Coronary artery (tissue), 2 donors: ENCODE results near the gene PPP6R3.

Source experiments
- DNase-seq: peaks from one replicate; pipeline ENCODE4 v3.0.0-alpha.2; 2017; ENCODE audit warnings: low spot score
- H3K27ac ChIP-seq, 2 donors: fragments of 200-600 bp; sonication (generic); one replicate each; pipeline ENCODE4 v1.5.1; 2016 to 2019
- H3K4me3 ChIP-seq: fragments of 200-600 bp; sonication (generic); 2 replicates; pipeline ENCODE4 v1.5.1; 2016; ENCODE audit warnings: mild to moderate bottlenecking, moderate library complexity
- TF ChIP-seq, protein P1 (sequence below): fragments of 200-600 bp; sonication (generic); IDR thresholded peaks from one replicate; pipeline ENCODE4 v1.5.1; 2019; ENCODE audit warnings: antibody characterized with exemption

Gene PPP6R3

DNA sequence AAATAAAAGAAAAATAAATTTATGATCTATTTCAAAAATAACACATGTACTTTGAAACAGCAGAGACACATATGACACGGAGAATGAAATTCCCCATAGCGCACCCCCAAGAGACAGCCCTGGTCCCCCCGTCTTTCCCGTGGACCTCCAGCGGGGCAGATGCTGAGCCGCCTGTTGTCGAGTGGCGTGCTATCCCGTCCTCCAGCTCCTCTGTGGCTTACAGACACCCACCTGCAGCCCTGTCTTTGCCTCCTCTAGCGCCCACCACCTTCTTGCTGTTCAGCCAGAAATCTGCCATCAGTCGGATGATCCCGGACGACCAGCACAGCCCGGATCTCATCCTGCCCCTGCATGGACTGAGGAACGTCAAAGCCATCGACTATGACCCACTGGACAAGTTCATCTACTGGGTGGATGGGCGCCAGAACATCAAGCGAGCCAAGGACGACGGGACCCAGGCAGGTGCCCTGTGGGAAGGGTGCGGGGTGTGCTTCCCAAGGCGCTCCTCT, 44.4 kb upstream of the PPP6R3 start:
- no peak overlapping the region for H3K27ac ChIP-seq
- DNase-seq = no peak
- no peak overlapping the region for H3K4me3 ChIP-seq
- TF ChIP-seq, protein P1, sequence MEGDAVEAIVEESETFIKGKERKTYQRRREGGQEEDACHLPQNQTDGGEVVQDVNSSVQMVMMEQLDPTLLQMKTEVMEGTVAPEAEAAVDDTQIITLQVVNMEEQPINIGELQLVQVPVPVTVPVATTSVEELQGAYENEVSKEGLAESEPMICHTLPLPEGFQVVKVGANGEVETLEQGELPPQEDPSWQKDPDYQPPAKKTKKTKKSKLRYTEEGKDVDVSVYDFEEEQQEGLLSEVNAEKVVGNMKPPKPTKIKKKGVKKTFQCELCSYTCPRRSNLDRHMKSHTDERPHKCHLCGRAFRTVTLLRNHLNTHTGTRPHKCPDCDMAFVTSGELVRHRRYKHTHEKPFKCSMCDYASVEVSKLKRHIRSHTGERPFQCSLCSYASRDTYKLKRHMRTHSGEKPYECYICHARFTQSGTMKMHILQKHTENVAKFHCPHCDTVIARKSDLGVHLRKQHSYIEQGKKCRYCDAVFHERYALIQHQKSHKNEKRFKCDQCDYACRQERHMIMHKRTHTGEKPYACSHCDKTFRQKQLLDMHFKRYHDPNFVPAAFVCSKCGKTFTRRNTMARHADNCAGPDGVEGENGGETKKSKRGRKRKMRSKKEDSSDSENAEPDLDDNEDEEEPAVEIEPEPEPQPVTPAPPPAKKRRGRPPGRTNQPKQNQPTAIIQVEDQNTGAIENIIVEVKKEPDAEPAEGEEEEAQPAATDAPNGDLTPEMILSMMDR = no peak

- Histone ChIP-seq H3K27ac (no peak overlapping the region), H3K4me3 (no peak overlapping the region)
- TF ChIP-seq, protein P1 = no peak
- DNase-seq = no peak
Measured at GRCh38 chr11:68418648-68419047, 41.9 kb upstream of the PPP6R3 start.

GRCh38 chr11:68420171-68420570, 40.4 kb upstream of the PPP6R3 start:
- TF ChIP-seq, protein P1 = no peak
- DNase-seq = no peak
- no peak overlapping the region for H3K27ac ChIP-seq
- no peak overlapping the region for H3K4me3 ChIP-seq

DNA sequence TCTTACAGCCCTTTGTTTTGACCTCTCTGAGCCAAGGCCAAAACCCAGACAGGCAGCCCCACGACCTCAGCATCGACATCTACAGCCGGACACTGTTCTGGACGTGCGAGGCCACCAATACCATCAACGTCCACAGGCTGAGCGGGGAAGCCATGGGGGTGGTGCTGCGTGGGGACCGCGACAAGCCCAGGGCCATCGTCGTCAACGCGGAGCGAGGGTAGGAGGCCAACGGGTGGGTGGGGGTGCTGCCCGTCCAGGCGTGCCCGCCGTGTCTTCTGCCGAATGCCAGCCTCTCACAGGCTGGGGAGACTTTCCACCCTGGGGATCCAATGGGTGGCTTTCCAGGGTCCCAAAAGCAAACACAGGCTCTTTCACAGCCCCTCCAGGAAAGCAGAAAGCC, 37.1 kb upstream of the PPP6R3 start:
- TF ChIP-seq, protein P1 = no peak
- H3K4me3 ChIP-seq = no peak overlapping the region
- no peak overlapping the region for H3K27ac ChIP-seq
- no peak for DNase-seq

- Histone ChIP-seq H3K4me3 (no peak overlapping the region), H3K27ac (no peak overlapping the region)
- TF ChIP-seq, protein P1 = no peak
- no peak for DNase-seq
Measured at GRCh38 chr11:68424101-68424632, 36.4 kb upstream of the PPP6R3 start.

DNA sequence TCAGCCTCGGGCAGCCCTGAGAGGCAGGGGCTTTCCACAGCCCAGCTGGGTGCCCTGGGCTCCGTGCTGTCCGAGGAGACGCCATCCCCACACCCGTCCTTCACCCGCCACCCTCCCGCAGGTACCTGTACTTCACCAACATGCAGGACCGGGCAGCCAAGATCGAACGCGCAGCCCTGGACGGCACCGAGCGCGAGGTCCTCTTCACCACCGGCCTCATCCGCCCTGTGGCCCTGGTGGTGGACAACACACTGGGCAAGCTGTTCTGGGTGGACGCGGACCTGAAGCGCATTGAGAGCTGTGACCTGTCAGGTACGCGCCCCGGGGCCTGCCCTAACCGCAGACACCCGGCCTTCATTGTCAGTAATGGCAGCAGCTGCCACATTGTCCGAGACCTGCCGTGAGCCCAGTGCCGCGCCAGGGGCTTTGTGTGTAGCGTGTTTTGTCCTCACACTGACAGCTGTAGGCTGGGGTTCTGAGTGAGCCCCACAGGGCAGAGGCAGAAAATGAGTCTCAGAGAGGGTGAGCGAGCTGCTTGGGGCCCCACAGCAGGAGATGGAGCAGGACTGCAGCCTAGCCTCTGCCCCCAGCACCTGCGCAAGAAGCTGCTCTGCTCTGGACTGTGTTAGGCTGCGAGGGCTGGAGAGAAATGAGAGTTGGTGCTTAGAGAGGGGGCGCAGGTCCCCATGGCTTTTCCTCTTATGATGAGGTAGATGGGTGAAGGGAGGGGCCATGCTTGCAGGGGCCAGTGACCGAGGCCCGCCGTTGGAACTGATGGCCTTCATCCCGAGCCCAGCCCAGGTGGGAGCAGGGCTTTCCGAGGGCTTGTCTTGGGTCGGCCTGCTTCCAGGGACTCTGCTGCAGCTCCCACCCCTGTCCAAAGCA, 35.3 kb upstream of the PPP6R3 start:
- no peak for DNase-seq
- H3K27ac ChIP-seq = no peak overlapping the region
- TF ChIP-seq, protein P1 = no peak
- no peak overlapping the region for H3K4me3 ChIP-seq
